CD14-positive monocyte (primary cell): ENCODE results near the gene SYNE1. TPM values are rescaled to one million over a fixed set of nuclear protein-coding genes. Genes with fewer than 3 reads are reported as not detected.
"Not testable (repeated sequence)": the region's sequence is repeated elsewhere in the genome, so short reads cannot be mapped to it uniquely, and the experiment has no call there.

Experiments used
- DNase-seq, 3 donors: peaks; one replicate each; pipeline ENCODE4 v3.0.0-alpha.2; 2011 to 2022
- H2AFZ ChIP-seq: 2 replicates; pipeline ENCODE4 v1.6.0; 2012; ENCODE audit warnings: mild to moderate bottlenecking, low read depth, low read length, inconsistent platforms; ENCODE audit not compliant: insufficient read depth, poor library complexity, severe bottlenecking
- H3K27ac ChIP-seq, 2 donors: 1 replicate in 1 of 2; 2 replicates in 1 of 2; pipeline ENCODE4 v1.5.1; 2012 to 2013; ENCODE audit warnings: low read length in 2 of 2, control low read depth in 1 of 2, inconsistent platforms in 1 of 2, low read depth in 1 of 2, mild to moderate bottlenecking in 1 of 2
- H3K27me3 ChIP-seq, 2 donors: one replicate each; pipeline versions ENCODE4 v1.6.0 to v1.6.1; 2011 to 2013; ENCODE audit warnings: low read length in 2 of 2; ENCODE audit not compliant: control insufficient read depth in 2 of 2, insufficient read depth in 2 of 2
- H3K36me3 ChIP-seq, 2 donors: replicated peaks in 1 of 2; 1 replicate in 1 of 2; 2 replicates in 1 of 2; pipeline versions ENCODE4 v1.5.1 to v1.6.1; 2012 to 2013; ENCODE audit warnings: low read length in 2 of 2, control low read depth in 1 of 2, inconsistent platforms in 1 of 2, mild to moderate bottlenecking in 1 of 2; ENCODE audit not compliant: insufficient read depth in 2 of 2, control insufficient read depth in 1 of 2
- H3K4me1 ChIP-seq, 2 donors: 1 replicate in 1 of 2; 2 replicates in 1 of 2; pipeline versions ENCODE4 v1.5.1 to v1.6.1; 2012 to 2013; ENCODE audit warnings: low read length in 2 of 2, control low read depth in 1 of 2, inconsistent platforms in 1 of 2, mild to moderate bottlenecking in 1 of 2, moderate library complexity in 1 of 2; ENCODE audit not compliant: insufficient read depth in 2 of 2, control insufficient read depth in 1 of 2
- H3K4me2 ChIP-seq: replicated peaks from 2 replicates; pipeline ENCODE3; 2012; ENCODE audit warnings: low read length, moderate library complexity, mild to moderate bottlenecking; ENCODE audit not compliant: poor library complexity, severe bottlenecking; ENCODE audit errors: extremely low read depth
- H3K4me3 ChIP-seq, 3 experiments: fragments of 200-600 bp in 1 of 3; sonication (generic) in 1 of 3; replicated peaks in 1 of 3; 1 replicate in 2 of 3; 2 replicates in 1 of 3; pipeline ENCODE4 v1.5.1; 2011 to 2013; ENCODE audit warnings: low read length in 3 of 3, mild to moderate bottlenecking in 3 of 3, control low read depth in 2 of 3, low read depth in 2 of 3, inconsistent platforms in 1 of 3, moderate library complexity in 1 of 3
- H3K79me2 ChIP-seq: 2 replicates; pipeline ENCODE4 v1.6.0; 2012; ENCODE audit warnings: mild to moderate bottlenecking, control low read depth, inconsistent platforms, low read length, moderate library complexity; ENCODE audit not compliant: insufficient read depth
- H3K9ac ChIP-seq: 2 replicates; pipeline ENCODE4 v1.6.0; 2017; ENCODE audit warnings: low read length, mild to moderate bottlenecking; ENCODE audit not compliant: insufficient read depth, poor library complexity, severe bottlenecking
- H3K9me3 ChIP-seq, 2 donors: replicated peaks in 1 of 2; 1 replicate in 1 of 2; 2 replicates in 1 of 2; pipeline versions ENCODE4 v1.5.1 to v1.6.1; 2012 to 2013; ENCODE audit warnings: low read length in 2 of 2, control low read depth in 1 of 2; ENCODE audit not compliant: control insufficient read depth in 1 of 2, insufficient read depth in 1 of 2
- H4K20me1 ChIP-seq: 2 replicates; pipeline ENCODE4 v1.6.0; 2012; ENCODE audit warnings: mild to moderate bottlenecking, low read length, control low read depth, moderate library complexity; ENCODE audit not compliant: insufficient read depth
- H3K27ac Mint-ChIP-seq, 7 donors: one replicate each; pipeline ENCODE4 v1.8.0; 2020; ENCODE audit warnings: mild to moderate bottlenecking in 7 of 7, mixed read lengths in 7 of 7, moderate library complexity in 6 of 7, inconsistent platforms in 2 of 7
- H3K27me3 Mint-ChIP-seq, 3 donors: one replicate each; pipeline ENCODE4 v1.8.0; 2021 to 2022; ENCODE audit warnings: low read depth in 3 of 3, mild to moderate bottlenecking in 3 of 3, mixed read lengths in 3 of 3, moderate library complexity in 3 of 3, inconsistent platforms in 1 of 3
- H3K36me3 Mint-ChIP-seq, 2 donors: one replicate each; pipeline ENCODE4 v1.8.0; 2020; ENCODE audit warnings: mixed read lengths in 2 of 2, inconsistent platforms in 1 of 2, mild to moderate bottlenecking in 1 of 2
- H3K4me1 Mint-ChIP-seq: one replicate; pipeline ENCODE4 v1.8.0; 2020; ENCODE audit warnings: mild to moderate bottlenecking, mixed read lengths
- H3K4me3 Mint-ChIP-seq, 2 donors: one replicate each; pipeline ENCODE4 v1.8.0; 2020; ENCODE audit warnings: mild to moderate bottlenecking in 2 of 2, mixed read lengths in 2 of 2, moderate library complexity in 1 of 2
- H3K9me3 Mint-ChIP-seq, 7 donors: one replicate each; pipeline ENCODE4 v1.8.0; 2020 to 2022; ENCODE audit warnings: mixed read lengths in 7 of 7, mild to moderate bottlenecking in 6 of 7, moderate library complexity in 6 of 7, inconsistent platforms in 2 of 7
- WGBS: methylation state at CpG from one replicate; pipeline ENCODE4 v1.1.5; 2013; ENCODE audit warnings: missing lambda C conversion rate; ENCODE audit not compliant: insufficient coverage; 5-methylcytosine and 5-hydroxymethylcytosine counted together
- intact Hi-C, 2 donors: fragments of 100-400 bp; cut with micrococcal nuclease; formaldehyde crosslinking; loops; one replicate each; pipeline versions ENCODE4 v1.15.0 to v1.15.1; 2023
- polyA plus RNA-seq, 3 donors: library from polyadenylated mRNA; depleted of rRNA in 1 of 3; unstranded in 2 of 3; stranded (reverse) in 1 of 3; fragments of 300-500 nt in 2 of 3; fragments of >200 nt in 1 of 3; fragmentation: Illumina TruSeq in 2 of 3; gene quantifications; 1 replicate in 2 of 3; 2 replicates in 1 of 3; pipeline ENCODE4 v1.2.3, GENCODE V29; 2012 to 2021
- TF ChIP-seq, protein P1 (sequence below): fragments of 200-600 bp; IDR thresholded peaks from one replicate; pipeline ENCODE4 v1.8.0; 2022; ENCODE audit warnings: antibody characterized with exemption, mild to moderate bottlenecking

The SYNE1 gene
- polyA plus RNA-seq, 3 donors: 3.7 to 24.5 (median 8.1) TPM

DNA sequence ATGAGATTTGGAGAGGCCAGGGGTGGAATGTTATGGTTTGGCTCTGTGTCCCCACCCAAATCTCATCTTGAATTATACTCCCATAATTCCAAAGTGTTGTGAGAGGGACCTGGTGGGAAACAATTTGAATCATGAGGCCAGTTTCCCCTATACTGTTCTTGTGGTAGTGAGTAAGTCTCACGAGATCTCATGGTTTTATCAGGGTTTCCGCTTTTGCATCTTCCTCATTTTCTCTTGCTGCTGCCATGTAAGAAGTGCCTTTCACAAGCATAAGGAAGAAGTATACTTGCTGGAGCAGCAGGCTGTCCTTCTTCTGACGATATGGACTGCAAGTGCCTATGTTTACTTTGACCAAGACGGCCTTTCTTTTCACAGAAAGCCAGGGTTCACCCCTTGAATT is 559.2 kb downstream of the SYNE1 start:
- H3K36me3 Mint-ChIP-seq: no peaks in the 10 kb centered on the region
- peaks cover 0 to 4% (median 0%) of the 10 kb centered on the region in 3 donors for H3K27me3 Mint-ChIP-seq
- H3K27ac Mint-ChIP-seq: no peak overlapping the region
- no peak for DNase-seq
- no peaks in the 10 kb centered on the region for H3K27me3 ChIP-seq
- H3K9me3 ChIP-seq: peaks cover 15% of the 10 kb centered on the region in 2 donors
- H3K4me2 ChIP-seq: no peak overlapping the region
- TF ChIP-seq, protein P1, sequence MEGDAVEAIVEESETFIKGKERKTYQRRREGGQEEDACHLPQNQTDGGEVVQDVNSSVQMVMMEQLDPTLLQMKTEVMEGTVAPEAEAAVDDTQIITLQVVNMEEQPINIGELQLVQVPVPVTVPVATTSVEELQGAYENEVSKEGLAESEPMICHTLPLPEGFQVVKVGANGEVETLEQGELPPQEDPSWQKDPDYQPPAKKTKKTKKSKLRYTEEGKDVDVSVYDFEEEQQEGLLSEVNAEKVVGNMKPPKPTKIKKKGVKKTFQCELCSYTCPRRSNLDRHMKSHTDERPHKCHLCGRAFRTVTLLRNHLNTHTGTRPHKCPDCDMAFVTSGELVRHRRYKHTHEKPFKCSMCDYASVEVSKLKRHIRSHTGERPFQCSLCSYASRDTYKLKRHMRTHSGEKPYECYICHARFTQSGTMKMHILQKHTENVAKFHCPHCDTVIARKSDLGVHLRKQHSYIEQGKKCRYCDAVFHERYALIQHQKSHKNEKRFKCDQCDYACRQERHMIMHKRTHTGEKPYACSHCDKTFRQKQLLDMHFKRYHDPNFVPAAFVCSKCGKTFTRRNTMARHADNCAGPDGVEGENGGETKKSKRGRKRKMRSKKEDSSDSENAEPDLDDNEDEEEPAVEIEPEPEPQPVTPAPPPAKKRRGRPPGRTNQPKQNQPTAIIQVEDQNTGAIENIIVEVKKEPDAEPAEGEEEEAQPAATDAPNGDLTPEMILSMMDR: no peak
- H3K9me3 Mint-ChIP-seq: peaks cover 19 to 50% (median 36%) of the 10 kb centered on the region in 7 donors
- intact Hi-C loops: no loop called here
- H3K4me1 Mint-ChIP-seq: no peaks in the 10 kb centered on the region
- no peak overlapping the region for H3K4me3 Mint-ChIP-seq
- no peaks in the 10 kb centered on the region for H3K79me2 ChIP-seq
- no peak overlapping the region for H3K9ac ChIP-seq
- H3K4me1 ChIP-seq: no peaks in the 10 kb centered on the region
- no peaks in the 10 kb centered on the region for H4K20me1 ChIP-seq
- WGBS: no CpG with 5 or more reads among the region's 4 CpGs
- no peak overlapping the region for H3K4me3 ChIP-seq
- no peak overlapping the region for H3K27ac ChIP-seq
- no peak overlapping the region for H2AFZ ChIP-seq
- H3K36me3 ChIP-seq: no peaks in the 10 kb centered on the region

DNA sequence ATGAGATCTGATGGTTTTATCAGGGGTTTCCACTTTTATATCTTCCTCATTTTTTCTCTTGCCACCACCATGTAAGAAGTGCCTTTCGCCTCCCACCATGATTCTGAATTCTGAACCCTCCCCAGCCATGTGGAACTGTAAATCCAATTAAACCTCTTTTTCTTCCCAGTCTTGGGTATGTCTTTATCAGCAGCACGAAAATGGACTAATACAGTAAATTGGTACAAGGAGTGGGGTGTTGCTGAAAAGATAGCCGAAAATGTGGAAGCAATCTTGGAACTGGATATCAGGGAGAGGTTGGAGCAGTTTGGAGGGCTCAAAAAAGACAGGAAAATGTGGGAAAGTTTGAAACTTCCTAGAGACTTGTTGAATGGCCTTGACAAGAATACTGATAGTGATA is 560.9 kb downstream of the SYNE1 start:
- H3K36me3 ChIP-seq, H3K4me1 Mint-ChIP-seq, H3K4me3 Mint-ChIP-seq, H3K27ac Mint-ChIP-seq, H3K9ac ChIP-seq, H3K36me3 Mint-ChIP-seq, H3K79me2 ChIP-seq, intact Hi-C loops, H2AFZ ChIP-seq, H3K27me3 Mint-ChIP-seq, DNase-seq, H3K4me3 ChIP-seq, H4K20me1 ChIP-seq, H3K4me1 ChIP-seq, H3K4me2 ChIP-seq, H3K27me3 ChIP-seq, H3K27ac ChIP-seq: not testable (repeated sequence)
- H3K9me3 ChIP-seq: peaks cover 15% of the 10 kb centered on the region in 2 donors
- H3K9me3 Mint-ChIP-seq: peaks cover 19 to 41% (median 36%) of the 10 kb centered on the region in 7 donors
- 80% methylated on average over 1 of the region's 3 CpGs for WGBS
